HL-60 (cell line): Measurements from ENCODE around the gene AFAP1.

Source experiments
- DNase-seq, 2 experiments: peaks; one replicate each; pipeline ENCODE4 v3.0.0-alpha.2; 2010 to 2020; ENCODE audit warnings: low read depth in 1 of 2, low spot score in 1 of 2
- H3K27ac ChIP-seq: fragments of 250-450 bp; sonication (Bioruptor Pico); replicated peaks from 2 replicates; pipeline ENCODE4 v1.5.1; 2020; ENCODE audit warnings: mild to moderate bottlenecking, moderate library complexity
- H3K27me3 ChIP-seq: fragments of 250-450 bp; sonication (Bioruptor Pico); 2 replicates; pipeline ENCODE4 v1.5.1; 2021; ENCODE audit warnings: mild to moderate bottlenecking, moderate library complexity; ENCODE audit not compliant: insufficient read depth, poor library complexity, severe bottlenecking
- H3K4me3 ChIP-seq: replicated peaks from 2 replicates; pipeline ENCODE4 v1.5.1; 2011; ENCODE audit warnings: mild to moderate bottlenecking, control low read depth, low read length; ENCODE audit not compliant: insufficient read depth
- GABPA ChIP-seq: IDR thresholded peaks from 2 replicates; pipeline ENCODE4 v1.6.1; 2012; ENCODE audit warnings: low read depth
- POLR2AphosphoS5 ChIP-seq: IDR thresholded peaks from 2 replicates; pipeline ENCODE4 v1.6.1; 2012; ENCODE audit warnings: low read depth
- SPI1 ChIP-seq: IDR thresholded peaks from 2 replicates; pipeline ENCODE4 v1.6.1; 2012; ENCODE audit warnings: low read depth, mild to moderate bottlenecking, borderline replicate concordance
- TF ChIP-seq, protein P1 (sequence below): IDR thresholded peaks from 2 replicates; pipeline ENCODE4 v1.6.1; 2012; ENCODE audit warnings: low read depth; ENCODE audit not compliant: insufficient replicate concordance
- TF ChIP-seq, protein P2 (sequence below): IDR thresholded peaks from one replicate; pipeline ENCODE4 v1.5.1; 2011; ENCODE audit warnings: low read length, control low read depth, inconsistent platforms; ENCODE audit not compliant: insufficient read depth

Gene AFAP1

DNA sequence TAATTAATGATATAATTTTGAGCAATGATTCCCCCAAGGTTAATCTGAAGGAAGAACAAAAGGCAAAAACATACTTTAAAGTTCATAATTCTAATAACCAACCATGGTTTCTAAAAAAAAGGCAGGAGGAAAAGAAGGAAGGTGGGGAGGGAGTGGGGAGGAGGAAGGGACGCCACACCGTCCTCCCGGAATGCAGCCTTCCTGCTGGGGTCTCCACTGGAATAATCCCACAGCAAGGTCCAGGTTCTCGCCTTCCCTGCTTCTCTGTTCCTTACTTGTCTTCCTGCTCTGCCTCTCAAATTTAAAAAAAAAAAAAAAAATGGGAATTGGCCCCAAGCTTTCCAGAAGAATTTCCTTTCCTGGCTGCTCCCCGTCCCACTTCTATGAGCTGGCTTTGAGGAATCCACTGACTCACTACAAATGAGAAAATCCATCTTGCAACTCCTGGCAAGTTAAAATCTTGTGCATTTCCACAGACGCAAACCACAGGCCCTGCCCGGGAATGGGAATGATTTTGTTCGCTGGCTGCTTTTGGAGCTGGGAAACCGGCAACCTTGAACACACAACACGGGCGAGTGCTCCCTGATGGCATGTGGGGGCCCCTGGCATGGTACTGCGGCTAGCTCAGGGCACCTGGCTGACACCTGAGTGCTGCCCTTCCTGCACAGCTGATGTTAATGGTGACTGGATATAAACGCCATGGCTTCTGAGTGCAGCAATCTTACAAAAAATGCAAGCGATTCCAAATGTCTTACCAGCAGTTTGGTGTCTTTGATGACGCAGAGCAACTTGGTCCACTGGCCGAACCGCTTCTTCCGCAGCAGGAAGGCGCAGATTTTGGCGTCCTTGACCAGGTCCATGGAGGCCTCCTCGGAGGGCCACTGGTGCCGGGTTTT is 97.0 kb downstream of the AFAP1 start:
- no peak overlapping the region for H3K4me3 ChIP-seq
- no peak overlapping the region for H3K27ac ChIP-seq

DNA sequence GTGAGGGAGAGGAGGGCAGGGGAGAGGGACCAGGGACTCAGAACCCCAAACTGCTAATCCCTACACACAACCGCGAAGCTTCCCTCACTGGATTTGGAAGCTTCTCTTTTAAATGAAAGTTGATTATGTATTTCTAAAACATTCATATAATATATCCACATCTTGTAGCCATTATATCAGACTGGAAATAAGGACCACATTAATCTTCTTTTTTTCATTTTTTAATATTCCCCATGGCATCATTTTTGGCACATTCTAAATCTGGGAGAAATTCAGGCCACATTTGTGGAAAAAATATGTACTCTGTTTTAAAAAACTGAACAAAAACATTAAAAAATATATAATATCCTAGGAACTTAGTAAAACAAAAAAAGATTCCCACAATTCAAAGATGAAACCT is 97.8 kb downstream of the AFAP1 start:
- no peak for DNase-seq

More for the DNA sequence above, 97.0 kb downstream of the AFAP1 start:
- TF ChIP-seq SPI1, result no peak
- H3K27me3 ChIP-seq, result no peaks in the 10 kb centered on the region
- no peak for DNase-seq

DNA sequence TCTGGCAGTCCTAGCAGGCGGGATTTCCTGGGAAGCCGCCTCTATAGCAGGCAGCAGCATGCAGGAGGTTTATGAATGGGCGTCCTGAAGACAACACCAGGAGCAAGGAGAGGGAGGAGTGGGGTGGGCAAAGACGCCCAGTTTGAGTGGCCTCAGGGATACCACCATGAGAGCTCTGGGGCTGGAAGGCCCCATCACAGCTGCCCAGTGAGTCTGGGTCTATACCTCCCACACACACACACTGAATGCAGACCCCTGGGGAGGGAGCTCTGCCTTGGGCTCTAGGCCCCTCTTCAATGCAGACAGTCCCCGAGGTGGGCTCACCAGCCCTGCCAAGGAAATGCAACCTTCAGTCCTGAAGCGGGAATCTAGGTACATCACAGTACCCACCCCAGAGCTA is 98.6 kb downstream of the AFAP1 start:
- TF ChIP-seq GABPA (no peak), POLR2AphosphoS5 (no peak), SPI1 (no peak)
- TF ChIP-seq, protein P1, sequence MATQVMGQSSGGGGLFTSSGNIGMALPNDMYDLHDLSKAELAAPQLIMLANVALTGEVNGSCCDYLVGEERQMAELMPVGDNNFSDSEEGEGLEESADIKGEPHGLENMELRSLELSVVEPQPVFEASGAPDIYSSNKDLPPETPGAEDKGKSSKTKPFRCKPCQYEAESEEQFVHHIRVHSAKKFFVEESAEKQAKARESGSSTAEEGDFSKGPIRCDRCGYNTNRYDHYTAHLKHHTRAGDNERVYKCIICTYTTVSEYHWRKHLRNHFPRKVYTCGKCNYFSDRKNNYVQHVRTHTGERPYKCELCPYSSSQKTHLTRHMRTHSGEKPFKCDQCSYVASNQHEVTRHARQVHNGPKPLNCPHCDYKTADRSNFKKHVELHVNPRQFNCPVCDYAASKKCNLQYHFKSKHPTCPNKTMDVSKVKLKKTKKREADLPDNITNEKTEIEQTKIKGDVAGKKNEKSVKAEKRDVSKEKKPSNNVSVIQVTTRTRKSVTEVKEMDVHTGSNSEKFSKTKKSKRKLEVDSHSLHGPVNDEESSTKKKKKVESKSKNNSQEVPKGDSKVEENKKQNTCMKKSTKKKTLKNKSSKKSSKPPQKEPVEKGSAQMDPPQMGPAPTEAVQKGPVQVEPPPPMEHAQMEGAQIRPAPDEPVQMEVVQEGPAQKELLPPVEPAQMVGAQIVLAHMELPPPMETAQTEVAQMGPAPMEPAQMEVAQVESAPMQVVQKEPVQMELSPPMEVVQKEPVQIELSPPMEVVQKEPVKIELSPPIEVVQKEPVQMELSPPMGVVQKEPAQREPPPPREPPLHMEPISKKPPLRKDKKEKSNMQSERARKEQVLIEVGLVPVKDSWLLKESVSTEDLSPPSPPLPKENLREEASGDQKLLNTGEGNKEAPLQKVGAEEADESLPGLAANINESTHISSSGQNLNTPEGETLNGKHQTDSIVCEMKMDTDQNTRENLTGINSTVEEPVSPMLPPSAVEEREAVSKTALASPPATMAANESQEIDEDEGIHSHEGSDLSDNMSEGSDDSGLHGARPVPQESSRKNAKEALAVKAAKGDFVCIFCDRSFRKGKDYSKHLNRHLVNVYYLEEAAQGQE, result no peak
- TF ChIP-seq, protein P2, sequence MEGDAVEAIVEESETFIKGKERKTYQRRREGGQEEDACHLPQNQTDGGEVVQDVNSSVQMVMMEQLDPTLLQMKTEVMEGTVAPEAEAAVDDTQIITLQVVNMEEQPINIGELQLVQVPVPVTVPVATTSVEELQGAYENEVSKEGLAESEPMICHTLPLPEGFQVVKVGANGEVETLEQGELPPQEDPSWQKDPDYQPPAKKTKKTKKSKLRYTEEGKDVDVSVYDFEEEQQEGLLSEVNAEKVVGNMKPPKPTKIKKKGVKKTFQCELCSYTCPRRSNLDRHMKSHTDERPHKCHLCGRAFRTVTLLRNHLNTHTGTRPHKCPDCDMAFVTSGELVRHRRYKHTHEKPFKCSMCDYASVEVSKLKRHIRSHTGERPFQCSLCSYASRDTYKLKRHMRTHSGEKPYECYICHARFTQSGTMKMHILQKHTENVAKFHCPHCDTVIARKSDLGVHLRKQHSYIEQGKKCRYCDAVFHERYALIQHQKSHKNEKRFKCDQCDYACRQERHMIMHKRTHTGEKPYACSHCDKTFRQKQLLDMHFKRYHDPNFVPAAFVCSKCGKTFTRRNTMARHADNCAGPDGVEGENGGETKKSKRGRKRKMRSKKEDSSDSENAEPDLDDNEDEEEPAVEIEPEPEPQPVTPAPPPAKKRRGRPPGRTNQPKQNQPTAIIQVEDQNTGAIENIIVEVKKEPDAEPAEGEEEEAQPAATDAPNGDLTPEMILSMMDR, result no peak
- no peak overlapping the region for H3K4me3 ChIP-seq
- H3K27ac ChIP-seq, result no peak overlapping the region

More for the DNA sequence above, 97.8 kb downstream of the AFAP1 start:
- H3K27me3 ChIP-seq, result no peaks in the 10 kb centered on the region
- no peak overlapping the region for H3K4me3 ChIP-seq
- H3K27ac ChIP-seq, result no peak overlapping the region
- TF ChIP-seq GABPA (no peak), SPI1 (no peak), POLR2AphosphoS5 (no peak)
- TF ChIP-seq, protein P1, result no peak
- TF ChIP-seq, protein P2, result no peak

DNA sequence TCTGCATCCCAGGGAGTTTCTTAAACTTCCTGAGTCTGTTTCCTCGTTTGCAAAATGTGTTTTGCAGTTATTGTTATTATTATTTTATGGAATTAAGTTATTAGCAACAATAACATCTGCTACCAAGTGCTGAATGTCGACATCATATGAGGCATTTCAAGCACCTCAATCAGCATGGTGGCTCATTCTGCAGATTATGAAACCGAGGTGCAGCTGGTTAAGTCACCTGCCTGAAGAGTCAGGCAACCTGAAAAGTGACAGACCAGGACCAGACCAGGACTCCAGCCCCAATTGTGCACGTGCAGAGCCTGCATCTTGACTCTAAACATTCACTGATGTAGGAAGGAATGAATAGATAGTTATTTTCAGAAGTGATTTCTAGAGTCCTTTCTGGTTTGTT is 99.8 kb downstream of the AFAP1 start:
- H3K27ac ChIP-seq, result no peak overlapping the region
- no peaks in the 10 kb centered on the region for H3K27me3 ChIP-seq
- DNase-seq, result no peak
- H3K4me3 ChIP-seq, result no peak overlapping the region
- TF ChIP-seq SPI1 (no peak), POLR2AphosphoS5 (no peak), GABPA (no peak)
- TF ChIP-seq, protein P2, result no peak
- TF ChIP-seq, protein P1, result no peak

More for the DNA sequence above, 98.6 kb downstream of the AFAP1 start:
- H3K27me3 ChIP-seq, result no peaks in the 10 kb centered on the region
- no peak for DNase-seq
